Measurements from ENCODE around the gene TNFAIP2.

DNA sequence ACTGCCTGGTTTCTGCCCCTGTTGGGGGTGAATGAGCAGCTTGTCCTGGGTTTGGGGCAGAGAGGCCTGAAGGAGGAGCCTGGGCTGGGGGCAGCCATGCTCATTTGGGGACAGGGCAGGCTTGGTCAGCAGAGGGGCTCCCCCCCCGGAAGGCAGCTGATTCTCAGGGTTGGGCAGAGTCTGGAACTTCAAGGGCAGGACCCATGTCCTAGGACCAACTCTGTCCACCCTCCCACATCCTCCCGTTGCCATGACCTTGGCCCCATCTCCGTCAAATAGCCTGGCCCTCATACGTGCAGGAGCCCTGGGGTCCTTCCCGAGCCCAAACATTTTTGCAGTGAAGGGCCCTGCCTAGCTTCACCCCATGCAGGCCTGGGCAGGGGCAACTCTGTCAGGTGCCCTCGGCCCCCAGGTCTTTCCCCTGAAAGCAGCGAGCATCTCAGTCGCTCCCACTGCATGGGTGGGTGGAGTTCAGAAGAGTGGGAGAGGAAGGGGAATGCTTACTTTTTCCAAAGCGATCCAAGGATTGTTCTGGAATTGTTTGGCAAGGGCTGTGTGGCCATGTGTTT, 32.6 kb downstream of the TNFAIP2 start:
- TF ChIP-seq POLR2A (IDR thresholded peaks at IDR 0.05; ENCODE audit: low read length) (no peak), GATA1 (IDR thresholded peaks at IDR 0.05; ENCODE audit: low read depth, low read length) (no peak)
